NCI-H2227 (cell line): ENCODE data around the gene AGAP1.

Source experiments
- DNase-seq: peaks from one replicate; lab custom pipeline; 2025; ENCODE audit not compliant: unreplicated experiment; lab: John Stamatoyannopoulos, UW

AGAP1 gene

GRCh38 chr2:236106761-236107160 lies 612.9 kb downstream of the AGAP1 start:
- no peak for DNase-seq

GRCh38 chr2:236107536-236107935 lies 613.7 kb downstream of the AGAP1 start:
- DNase-seq: no peak

GRCh38 chr2:236107942-236108625 lies 614.2 kb downstream of the AGAP1 start:
- DNase-seq: no peak

GRCh38 chr2:236109061-236109460 lies 615.2 kb downstream of the AGAP1 start:
- DNase-seq: no peak

GRCh38 chr2:236109473-236109872 lies 615.6 kb downstream of the AGAP1 start:
- DNase-seq: no peak

- no peak for DNase-seq
These were observed 618.6 kb downstream of the AGAP1 start for GRCh38 chr2:236112466-236112865.

GRCh38 chr2:236113425-236113824 lies 619.6 kb downstream of the AGAP1 start:
- no peak for DNase-seq

- DNase-seq: no peak
These were observed 620.1 kb downstream of the AGAP1 start for GRCh38 chr2:236113948-236114347.

GRCh38 chr2:236114959-236115358 lies 621.1 kb downstream of the AGAP1 start:
- no peak for DNase-seq

GRCh38 chr2:236117401-236117800 lies 623.6 kb downstream of the AGAP1 start:
- DNase-seq: no peak

- no peak for DNase-seq
These were observed 624.0 kb downstream of the AGAP1 start for GRCh38 chr2:236117861-236118269.

GRCh38 chr2:236119003-236119402 lies 625.2 kb downstream of the AGAP1 start:
- DNase-seq: no peak

GRCh38 chr2:236119476-236119875 lies 625.6 kb downstream of the AGAP1 start:
- DNase-seq: no peak

- DNase-seq: no peak
These were observed 626.3 kb downstream of the AGAP1 start for GRCh38 chr2:236120141-236120601.

- DNase-seq: no peak
These were observed 627.0 kb downstream of the AGAP1 start for GRCh38 chr2:236120829-236121228.

GRCh38 chr2:236121546-236121945 lies 627.7 kb downstream of the AGAP1 start:
- no peak for DNase-seq

GRCh38 chr2:236122236-236122635 lies 628.4 kb downstream of the AGAP1 start:
- DNase-seq: no peak

GRCh38 chr2:236123716-236124115 lies 629.9 kb downstream of the AGAP1 start:
- DNase-seq: no peak

GRCh38 chr2:236124182-236124893 lies 630.5 kb downstream of the AGAP1 start:
- no peak for DNase-seq

- no peak for DNase-seq
These were observed 631.7 kb downstream of the AGAP1 start for GRCh38 chr2:236125541-236125940.

- no peak for DNase-seq
These were observed 633.2 kb downstream of the AGAP1 start for GRCh38 chr2:236127010-236127409.

GRCh38 chr2:236128321-236128720 lies 634.5 kb downstream of the AGAP1 start:
- DNase-seq: no peak

GRCh38 chr2:236129935-236130334 lies 636.1 kb downstream of the AGAP1 start:
- DNase-seq: no peak
